HUES6 (cell line): ENCODE results near the gene CCDC81.

Source experiments
- H3K27ac ChIP-seq: 2 replicates; pipeline ENCODE4 v1.7.0; 2013; ENCODE audit warnings: low read depth, mild to moderate bottlenecking, low read length, inconsistent platforms
- H3K27me3 ChIP-seq: 2 replicates; pipeline ENCODE4 v1.6.1; 2013; ENCODE audit warnings: low read length; ENCODE audit not compliant: control insufficient read depth, insufficient read depth
- H3K36me3 ChIP-seq: 2 replicates; pipeline ENCODE4 v1.6.1; 2013; ENCODE audit warnings: low read length; ENCODE audit not compliant: control insufficient read depth, insufficient read depth
- H3K4me1 ChIP-seq: 2 replicates; pipeline ENCODE4 v1.6.1; 2013; ENCODE audit warnings: low read length; ENCODE audit not compliant: control insufficient read depth, insufficient read depth
- H3K4me3 ChIP-seq: 2 replicates; pipeline ENCODE4 v1.5.1; 2013; ENCODE audit warnings: low read depth, low read length
- H3K9ac ChIP-seq: one replicate; pipeline ENCODE4 v1.6.1; 2013; ENCODE audit warnings: mild to moderate bottlenecking, low read length
- H3K9me3 ChIP-seq: 2 replicates; pipeline ENCODE4 v1.6.1; 2013; ENCODE audit warnings: low read depth, low read length; ENCODE audit not compliant: control insufficient read depth, insufficient read depth

The CCDC81 gene

DNA sequence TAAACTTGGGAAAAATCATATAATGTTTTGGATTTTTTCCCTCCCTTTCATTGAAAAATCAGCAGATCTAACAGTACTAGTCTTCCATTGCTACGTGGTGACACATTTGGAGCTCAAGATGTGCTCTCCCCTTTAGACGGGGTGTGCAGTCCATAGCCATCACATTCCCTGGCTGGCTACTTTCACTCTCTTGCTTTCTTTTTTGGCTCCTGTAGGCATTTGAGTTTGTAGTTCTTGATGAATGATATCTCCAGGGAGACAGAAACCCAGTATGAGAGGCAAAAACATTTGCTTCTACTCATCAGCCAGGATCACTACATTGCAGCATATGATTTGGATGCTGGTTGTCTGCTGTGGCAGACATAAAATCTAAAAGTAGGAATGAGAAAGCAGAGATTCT, 12.1 kb downstream of the CCDC81 start:
- no peaks in the 10 kb centered on the region for H3K27me3 ChIP-seq
- no peak overlapping the region for H3K9ac ChIP-seq
- H3K4me1 ChIP-seq: peaks cover 3% of the 10 kb centered on the region; the same call in 1 of the 2 replicates
- no peak overlapping the region for H3K4me3 ChIP-seq
- H3K36me3 ChIP-seq: no peaks in the 10 kb centered on the region
- no peaks in the 10 kb centered on the region for H3K9me3 ChIP-seq
- H3K27ac ChIP-seq: no peak overlapping the region

GRCh38 chr11:86388198-86388597, 13.5 kb downstream of the CCDC81 start:
- H3K36me3 ChIP-seq: no peaks in the 10 kb centered on the region
- no peaks in the 10 kb centered on the region for H3K9me3 ChIP-seq
- H3K9ac ChIP-seq: no peak overlapping the region
- no peaks in the 10 kb centered on the region for H3K27me3 ChIP-seq
- H3K4me1 ChIP-seq: peaks cover 3% of the 10 kb centered on the region; the same call in 1 of the 2 replicates
- H3K4me3 ChIP-seq: no peak overlapping the region
- no peak overlapping the region for H3K27ac ChIP-seq

DNA sequence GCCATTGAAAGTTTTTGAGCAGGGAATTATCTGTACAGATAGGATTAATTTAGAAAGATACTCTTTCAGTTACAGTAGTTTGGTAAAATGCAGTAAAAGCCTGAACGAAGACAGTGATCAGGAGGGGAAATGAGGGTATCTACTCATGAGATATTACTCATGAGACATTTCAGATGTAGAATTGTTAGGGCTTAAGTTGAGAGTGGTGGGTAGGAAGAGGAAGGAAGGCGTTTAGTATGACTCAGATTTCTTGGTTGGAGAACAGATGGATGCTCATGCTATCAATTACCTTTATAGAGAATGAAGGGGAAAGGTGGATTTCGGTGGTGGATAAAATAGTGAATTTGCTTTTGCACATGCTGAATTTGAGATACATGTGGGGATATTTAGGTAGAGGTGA, 15.8 kb downstream of the CCDC81 start:
- no peaks in the 10 kb centered on the region for H3K36me3 ChIP-seq
- H3K4me1 ChIP-seq: peaks cover 15% of the 10 kb centered on the region
- no peaks in the 10 kb centered on the region for H3K27me3 ChIP-seq
- H3K27ac ChIP-seq: no peak overlapping the region
- H3K9ac ChIP-seq: no peak overlapping the region
- H3K9me3 ChIP-seq: no peaks in the 10 kb centered on the region
- no peak overlapping the region for H3K4me3 ChIP-seq

GRCh38 chr11:86395061-86395551, 20.4 kb downstream of the CCDC81 start:
- H3K27ac ChIP-seq: no peak overlapping the region
- no peak overlapping the region for H3K4me3 ChIP-seq
- H3K4me1 ChIP-seq: peaks cover 16% of the 10 kb centered on the region
- H3K36me3 ChIP-seq: no peaks in the 10 kb centered on the region
- H3K27me3 ChIP-seq: no peaks in the 10 kb centered on the region
- H3K9ac ChIP-seq: peak overlapping the region; percentile 10
- no peaks in the 10 kb centered on the region for H3K9me3 ChIP-seq

DNA sequence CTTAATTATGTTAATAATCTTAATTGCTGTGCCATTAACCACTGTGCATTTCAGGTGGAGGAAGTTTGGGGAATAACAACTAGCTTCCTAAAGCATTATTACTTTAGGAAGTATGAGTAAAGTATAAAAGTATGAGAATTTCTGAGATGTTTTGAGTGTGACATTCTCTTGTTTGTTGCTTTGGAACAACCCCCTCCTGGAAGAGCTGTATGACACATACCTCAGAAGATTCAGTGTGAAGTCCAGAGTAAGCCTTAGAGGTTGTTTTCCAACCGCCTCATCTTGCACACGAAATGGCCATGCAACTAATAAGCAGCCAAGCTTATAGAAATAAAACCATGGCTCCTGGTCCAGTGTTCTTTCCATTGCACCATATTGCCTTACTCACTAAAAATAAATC, 21.7 kb downstream of the CCDC81 start:
- Histone ChIP-seq H3K9ac (no peak overlapping the region), H3K27ac (no peak overlapping the region), H3K27me3 (no peaks in the 10 kb centered on the region), H3K4me1 (peaks cover 16% of the 10 kb centered on the region), H3K4me3 (no peak overlapping the region), H3K9me3 (no peaks in the 10 kb centered on the region), H3K36me3 (no peaks in the 10 kb centered on the region)

DNA sequence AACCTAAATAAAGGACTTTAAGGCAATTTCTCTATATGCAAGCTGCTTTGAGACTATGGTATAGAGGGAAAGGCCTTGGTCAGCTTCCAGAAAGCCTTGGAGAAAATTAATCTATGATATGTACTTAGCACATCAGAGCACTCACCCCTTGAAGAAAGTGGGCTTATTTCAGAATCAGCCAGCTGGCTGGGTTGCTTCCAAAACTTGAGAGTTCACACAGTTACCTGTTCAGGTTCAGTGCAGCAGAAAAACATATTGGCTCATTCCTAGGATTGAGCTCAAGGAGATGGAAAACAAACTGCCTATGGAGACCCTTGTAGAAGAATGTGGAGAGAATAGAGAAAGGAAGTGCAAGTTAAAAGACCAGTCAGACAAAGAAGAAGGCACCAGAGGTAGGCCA, 22.7 kb downstream of the CCDC81 start:
- H3K4me1 ChIP-seq: peaks cover 16% of the 10 kb centered on the region
- H3K9ac ChIP-seq: no peak overlapping the region
- H3K4me3 ChIP-seq: no peak overlapping the region
- H3K27ac ChIP-seq: no peak overlapping the region
- H3K9me3 ChIP-seq: no peaks in the 10 kb centered on the region
- no peaks in the 10 kb centered on the region for H3K36me3 ChIP-seq
- no peaks in the 10 kb centered on the region for H3K27me3 ChIP-seq

GRCh38 chr11:86398106-86398505, 23.4 kb downstream of the CCDC81 start:
- Histone ChIP-seq H3K9me3 (no peaks in the 10 kb centered on the region), H3K36me3 (no peaks in the 10 kb centered on the region), H3K27ac (no peak overlapping the region), H3K4me1 (peaks cover 16% of the 10 kb centered on the region), H3K4me3 (no peak overlapping the region), H3K9ac (no peak overlapping the region), H3K27me3 (no peaks in the 10 kb centered on the region)

- H3K27me3 ChIP-seq: no peaks in the 10 kb centered on the region
- H3K9ac ChIP-seq: no peak overlapping the region
- H3K4me1 ChIP-seq: no peaks in the 10 kb centered on the region
- no peaks in the 10 kb centered on the region for H3K36me3 ChIP-seq
- H3K9me3 ChIP-seq: no peaks in the 10 kb centered on the region
- no peak overlapping the region for H3K27ac ChIP-seq
- H3K4me3 ChIP-seq: no peak overlapping the region
These were observed 28.8 kb downstream of the CCDC81 start for GRCh38 chr11:86403458-86403857.

- Histone ChIP-seq H3K4me3 (no peak overlapping the region), H3K9me3 (no peaks in the 10 kb centered on the region), H3K36me3 (no peaks in the 10 kb centered on the region), H3K9ac (no peak overlapping the region), H3K4me1 (no peaks in the 10 kb centered on the region), H3K27me3 (no peaks in the 10 kb centered on the region), H3K27ac (no peak overlapping the region)
These were observed 34.2 kb downstream of the CCDC81 start for GRCh38 chr11:86408845-86409244.

GRCh38 chr11:86414032-86414431, 39.3 kb downstream of the CCDC81 start:
- Histone ChIP-seq H3K4me3 (no peak overlapping the region), H3K9me3 (no peaks in the 10 kb centered on the region), H3K36me3 (no peaks in the 10 kb centered on the region), H3K27me3 (no peaks in the 10 kb centered on the region), H3K4me1 (no peaks in the 10 kb centered on the region), H3K27ac (no peak overlapping the region), H3K9ac (no peak overlapping the region)

GRCh38 chr11:86415026-86415425, 40.3 kb downstream of the CCDC81 start:
- H3K9ac ChIP-seq: no peak overlapping the region
- H3K9me3 ChIP-seq: no peaks in the 10 kb centered on the region
- H3K4me1 ChIP-seq: no peaks in the 10 kb centered on the region
- no peak overlapping the region for H3K4me3 ChIP-seq
- H3K27me3 ChIP-seq: no peaks in the 10 kb centered on the region
- H3K27ac ChIP-seq: no peak overlapping the region
- H3K36me3 ChIP-seq: no peaks in the 10 kb centered on the region

- no peak overlapping the region for H3K27ac ChIP-seq
- no peak overlapping the region for H3K4me3 ChIP-seq
- no peaks in the 10 kb centered on the region for H3K9me3 ChIP-seq
- no peak overlapping the region for H3K9ac ChIP-seq
- no peaks in the 10 kb centered on the region for H3K36me3 ChIP-seq
- H3K27me3 ChIP-seq: no peaks in the 10 kb centered on the region
- no peaks in the 10 kb centered on the region for H3K4me1 ChIP-seq
These were observed 41.8 kb downstream of the CCDC81 start for GRCh38 chr11:86416494-86416893.
